Ascending aorta (tissue), 2 donors: ENCODE measurements around the gene CEBPZ. TPM values are rescaled to one million over a fixed set of nuclear protein-coding genes. Genes with fewer than 3 reads are reported as not detected.

ENCODE experiments used
- DNase-seq, 2 donors: peaks; one replicate each; pipeline ENCODE4 v3.0.0-alpha.2; 2019; ENCODE audit warnings: low spot score in 2 of 2
- H3K27ac ChIP-seq, 2 donors: fragments of 200-600 bp; sonication (generic); one replicate each; pipeline ENCODE4 v1.5.1; 2016 to 2017; ENCODE audit warnings: mild to moderate bottlenecking in 1 of 2
- H3K27me3 ChIP-seq: fragments of 200-600 bp; sonication (generic); one replicate; pipeline ENCODE4 v1.5.1; 2017
- H3K36me3 ChIP-seq, 2 donors: fragments of 200-600 bp; sonication (generic); one replicate each; pipeline ENCODE4 v1.5.1; 2016
- H3K4me1 ChIP-seq, 2 donors: fragments of 200-600 bp; sonication (generic); one replicate each; pipeline ENCODE4 v1.5.1; 2016 to 2017; ENCODE audit warnings: mild to moderate bottlenecking in 1 of 2
- H3K4me3 ChIP-seq, 2 donors: fragments of 200-600 bp; sonication (generic); one replicate each; pipeline ENCODE4 v1.5.1; 2016 to 2017; ENCODE audit warnings: mild to moderate bottlenecking in 1 of 2
- H3K9me3 ChIP-seq, 2 donors: fragments of 200-600 bp; sonication (generic); one replicate each; pipeline ENCODE4 v1.5.1; 2016
- intact Hi-C: fragments of 100-400 bp; cut with DNase I; formaldehyde crosslinking; loops from one replicate; pipeline ENCODE4 v1.15.1; 2023
- total RNA-seq: library from RNA; depleted of rRNA; stranded (reverse); fragments of >200 nt; gene quantifications from one replicate; pipeline ENCODE4 v1.1.0, GENCODE V29; 2016
- TF ChIP-seq, protein P1 (sequence below), 3 experiments: fragments of 200-600 bp in 2 of 3; fragments of 450-650 bp in 1 of 3; sonication (generic) in 2 of 3; IDR thresholded peaks; one replicate each; pipeline ENCODE4 v1.5.1; 2016 to 2019; ENCODE audit warnings: antibody characterized with exemption in 3 of 3, mild to moderate bottlenecking in 1 of 3, moderate library complexity in 1 of 3

The CEBPZ gene
- total RNA-seq, 1 donor from 2014 or later, result 20.2 TPM

DNA sequence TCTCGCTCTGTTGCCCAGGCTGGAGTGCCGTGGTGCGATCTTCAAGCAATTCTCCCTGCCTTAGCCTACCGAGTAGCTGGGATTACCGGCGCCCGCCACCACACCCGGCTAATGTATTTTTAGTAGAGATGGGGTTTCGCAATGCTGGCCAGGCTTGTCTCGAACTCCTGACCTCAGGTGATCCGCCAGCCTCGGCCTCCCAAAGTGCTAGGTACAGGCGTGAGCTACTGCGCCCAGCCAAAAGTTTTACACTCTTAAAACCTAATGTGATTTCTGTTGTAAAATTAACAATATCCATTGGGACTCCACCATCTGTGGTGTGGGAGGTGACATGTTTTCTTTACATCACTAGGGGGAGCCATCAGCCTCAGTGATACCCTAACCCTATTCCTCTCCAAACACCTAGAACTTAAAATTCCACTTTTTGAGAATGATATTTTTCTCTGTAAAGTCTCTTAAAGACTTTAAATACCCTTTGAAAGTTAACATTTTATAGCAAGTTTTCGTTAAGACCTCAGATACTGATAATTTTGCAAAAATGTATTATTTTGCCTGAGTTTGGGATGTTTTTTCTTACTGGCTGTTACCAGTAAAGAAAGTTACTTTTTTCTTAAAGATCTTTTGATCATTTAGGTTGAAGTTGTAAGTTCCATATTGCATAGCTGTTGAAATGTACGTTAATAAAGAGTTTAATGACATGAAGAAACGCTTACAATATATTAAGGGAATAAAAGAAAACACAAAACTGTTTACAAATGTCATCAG lies 63.0 kb downstream of the CEBPZ start:
- H3K36me3 ChIP-seq, result no peaks in the 10 kb centered on the region
- no peak for DNase-seq
- no peaks in the 10 kb centered on the region for H3K4me1 ChIP-seq
- no peak overlapping the region for H3K27ac ChIP-seq
- H3K9me3 ChIP-seq, result no peaks in the 10 kb centered on the region
- no peaks in the 10 kb centered on the region for H3K27me3 ChIP-seq
- TF ChIP-seq, protein P1, sequence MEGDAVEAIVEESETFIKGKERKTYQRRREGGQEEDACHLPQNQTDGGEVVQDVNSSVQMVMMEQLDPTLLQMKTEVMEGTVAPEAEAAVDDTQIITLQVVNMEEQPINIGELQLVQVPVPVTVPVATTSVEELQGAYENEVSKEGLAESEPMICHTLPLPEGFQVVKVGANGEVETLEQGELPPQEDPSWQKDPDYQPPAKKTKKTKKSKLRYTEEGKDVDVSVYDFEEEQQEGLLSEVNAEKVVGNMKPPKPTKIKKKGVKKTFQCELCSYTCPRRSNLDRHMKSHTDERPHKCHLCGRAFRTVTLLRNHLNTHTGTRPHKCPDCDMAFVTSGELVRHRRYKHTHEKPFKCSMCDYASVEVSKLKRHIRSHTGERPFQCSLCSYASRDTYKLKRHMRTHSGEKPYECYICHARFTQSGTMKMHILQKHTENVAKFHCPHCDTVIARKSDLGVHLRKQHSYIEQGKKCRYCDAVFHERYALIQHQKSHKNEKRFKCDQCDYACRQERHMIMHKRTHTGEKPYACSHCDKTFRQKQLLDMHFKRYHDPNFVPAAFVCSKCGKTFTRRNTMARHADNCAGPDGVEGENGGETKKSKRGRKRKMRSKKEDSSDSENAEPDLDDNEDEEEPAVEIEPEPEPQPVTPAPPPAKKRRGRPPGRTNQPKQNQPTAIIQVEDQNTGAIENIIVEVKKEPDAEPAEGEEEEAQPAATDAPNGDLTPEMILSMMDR (IDR thresholded peaks at IDR 0.05), result peak; percentile 26 to 55 (median 51)
- H3K4me3 ChIP-seq, result no peak overlapping the region
- intact Hi-C loops, result loop anchor here (5.0 kb wide), 1 partner anchor 724 kb away; no protein-coding TSS in a partner anchor

DNA sequence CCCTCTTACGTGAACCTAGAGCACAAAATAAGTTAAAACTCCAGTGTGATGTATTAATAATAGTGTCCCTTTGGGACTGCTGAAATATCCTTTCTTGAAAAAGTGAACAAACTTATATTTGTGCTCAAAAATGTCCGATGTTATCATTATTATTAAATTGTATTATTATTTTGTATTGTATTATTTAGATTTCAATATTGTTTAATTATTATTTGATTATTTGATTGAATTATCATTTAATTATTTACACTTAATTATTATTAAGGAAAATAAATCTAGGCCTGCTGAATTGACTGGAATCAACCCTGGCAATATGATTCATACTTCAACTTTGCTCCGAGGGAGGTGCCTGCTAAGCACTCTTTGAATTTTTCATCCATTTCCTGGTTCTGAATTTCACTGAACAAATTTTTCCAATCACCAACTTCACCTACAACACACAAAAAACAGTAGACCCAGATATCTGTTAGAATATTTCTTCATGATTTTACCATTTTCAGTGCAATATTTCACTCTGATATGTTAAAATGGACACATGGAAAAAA lies 63.7 kb downstream of the CEBPZ start:
- H3K4me3 ChIP-seq, result no peak overlapping the region
- no peak overlapping the region for H3K27ac ChIP-seq
- no peaks in the 10 kb centered on the region for H3K36me3 ChIP-seq
- intact Hi-C loops, result loop anchor here (5.0 kb wide), 1 partner anchor 725 kb away; no protein-coding TSS in a partner anchor
- no peak for DNase-seq
- H3K9me3 ChIP-seq, result no peaks in the 10 kb centered on the region
- no peaks in the 10 kb centered on the region for H3K4me1 ChIP-seq
- TF ChIP-seq, protein P1 (IDR thresholded peaks at IDR 0.05), result no peak
- no peaks in the 10 kb centered on the region for H3K27me3 ChIP-seq

DNA sequence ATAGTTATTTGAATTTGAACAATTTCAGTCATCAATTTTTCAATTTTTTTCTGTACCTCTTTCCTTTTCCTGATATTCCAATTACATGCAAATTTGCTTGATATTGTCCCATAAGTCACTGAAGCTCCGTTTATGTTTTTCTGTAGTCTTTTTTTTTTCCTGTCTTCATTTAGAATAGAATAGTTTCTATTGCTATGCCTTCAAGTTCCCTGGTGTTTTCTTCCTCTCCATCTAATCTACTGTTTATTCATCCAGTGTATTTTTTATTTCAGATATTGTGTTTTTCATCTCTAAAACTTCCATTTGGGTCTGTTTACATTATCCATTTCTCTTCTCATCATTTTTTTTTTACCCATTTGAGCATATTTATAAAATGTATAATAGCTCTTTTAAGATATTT lies 66.6 kb downstream of the CEBPZ start:
- intact Hi-C loops, result loop anchor here (5.0 kb wide), 1 partner anchor 728 kb away; no protein-coding TSS in a partner anchor
- DNase-seq, result no peak
- Histone ChIP-seq H3K27ac (no peak overlapping the region), H3K9me3 (no peaks in the 10 kb centered on the region), H3K36me3 (no peaks in the 10 kb centered on the region), H3K27me3 (no peaks in the 10 kb centered on the region), H3K4me1 (no peaks in the 10 kb centered on the region), H3K4me3 (no peak overlapping the region)
- TF ChIP-seq, protein P1 (IDR thresholded peaks at IDR 0.05), result no peak

DNA sequence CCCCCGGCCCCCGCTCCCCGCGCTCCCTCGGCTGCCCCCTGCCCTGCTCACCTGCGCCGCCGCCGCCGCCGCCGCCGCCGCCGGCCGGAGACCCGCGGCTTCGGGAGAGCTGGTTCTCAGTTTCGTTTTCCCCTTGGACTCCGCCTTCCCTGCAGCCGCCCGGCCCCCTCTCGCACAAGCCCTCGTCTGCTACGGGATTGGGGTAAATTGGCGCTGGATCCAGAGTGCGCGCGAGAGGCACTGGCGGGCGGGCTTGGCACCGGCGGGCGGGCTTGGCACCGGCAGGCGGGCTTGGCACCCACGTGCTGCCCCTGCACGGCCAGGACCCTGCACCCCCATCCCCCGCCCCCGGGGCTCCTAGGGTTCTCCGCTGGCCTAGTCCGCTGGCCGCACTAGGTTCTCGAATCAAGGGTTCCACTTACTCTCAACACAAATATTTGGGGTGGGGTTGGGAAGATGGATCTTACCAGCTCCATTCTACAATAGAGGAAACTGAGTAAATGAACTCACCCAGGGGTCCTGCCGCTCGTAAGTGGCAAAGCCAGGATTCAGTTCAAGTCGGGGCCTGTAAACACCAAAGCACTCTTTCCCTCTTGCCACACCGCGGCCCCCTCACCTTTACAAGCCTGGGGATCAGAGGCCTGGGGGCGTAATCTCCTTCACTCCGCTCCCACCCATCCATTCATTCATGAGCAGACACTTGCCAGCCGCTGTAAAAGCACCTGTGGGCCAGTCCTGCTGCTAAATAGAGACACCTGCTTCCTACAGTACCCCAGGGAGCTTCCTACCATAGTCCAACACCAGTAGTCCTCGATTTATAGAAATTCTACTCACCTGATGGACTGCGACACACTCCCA lies 74.3 kb downstream of the CEBPZ start, which contains the start of gene EIF2AK2:
Gene EIF2AK2 (minus strand): TSS at position 124 of the 858 bp plus-strand sequence. CDS start 9,174 bp downstream, outside the sequence.
- peak; percentile 49 to 90 for DNase-seq
- Histone ChIP-seq H3K27ac (peak within 1 kb of the TSS; percentile 77 to 85), H3K9me3 (no peaks in the 10 kb centered on the region)

More for the DNA sequence above, 74.3 kb downstream of the CEBPZ start, which contains the start of gene EIF2AK2:
- Histone ChIP-seq H3K4me3 (peak within 1 kb of the TSS; percentile 86 to 98), H3K4me1 (peaks cover 6 to 16% of the 10 kb centered on the region in 2 donors), H3K27me3 (no peaks in the 10 kb centered on the region), H3K36me3 (peaks cover 0 to 4% of the 10 kb centered on the region in 2 donors)
- intact Hi-C loops, result loop anchor here (2.0 to 5.0 kb wide), 2 partner anchors 40 to 170 kb away; partner anchors contain the start of gene CEBPZOS
- TF ChIP-seq, protein P1 (IDR thresholded peaks at IDR 0.05), result no peak
